HG03103 (cell line): Measurements from ENCODE around the gene RPS6KA5.
"Not testable (repeated sequence)": the region's sequence is repeated elsewhere in the genome, so short reads cannot be mapped to it uniquely, and the experiment has no call there.

Source experiments
- ATAC-seq: cut with Tn5 transposase; IDR thresholded peaks from one replicate; pipeline ENCODE4 v1.9.1; 2021; ENCODE audit warnings: low read depth; ENCODE audit not compliant: unreplicated experiment

RPS6KA5 gene

GRCh38 chr14:90890322-90891020 lies 170.0 kb downstream of the RPS6KA5 start:
- no peak for ATAC-seq

GRCh38 chr14:90886297-90886815 lies 174.1 kb downstream of the RPS6KA5 start:
- ATAC-seq = no peak

GRCh38 chr14:90883782-90884181 lies 176.7 kb downstream of the RPS6KA5 start:
- ATAC-seq = no peak

GRCh38 chr14:90883197-90883596 lies 177.2 kb downstream of the RPS6KA5 start:
- ATAC-seq = no peak

DNA sequence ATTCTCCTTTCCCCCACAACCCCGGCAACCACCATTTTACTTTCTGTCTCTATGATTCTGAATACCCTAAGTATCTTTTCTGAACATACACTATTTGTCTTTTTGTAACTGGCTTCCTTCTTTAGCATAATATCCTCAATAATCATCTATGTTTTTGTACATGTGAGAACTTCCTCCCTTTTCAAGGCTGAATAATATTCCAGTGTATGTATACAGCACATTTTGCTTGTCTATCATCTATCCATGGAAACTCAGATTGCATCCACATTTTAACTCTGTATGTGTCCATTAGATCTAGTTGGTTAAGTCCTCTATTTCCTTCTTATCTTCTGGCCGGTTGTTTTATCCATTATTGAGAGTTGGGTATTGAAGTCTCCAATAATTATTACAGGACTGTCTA lies 180.2 kb downstream of the RPS6KA5 start:
- ATAC-seq = no peak

DNA sequence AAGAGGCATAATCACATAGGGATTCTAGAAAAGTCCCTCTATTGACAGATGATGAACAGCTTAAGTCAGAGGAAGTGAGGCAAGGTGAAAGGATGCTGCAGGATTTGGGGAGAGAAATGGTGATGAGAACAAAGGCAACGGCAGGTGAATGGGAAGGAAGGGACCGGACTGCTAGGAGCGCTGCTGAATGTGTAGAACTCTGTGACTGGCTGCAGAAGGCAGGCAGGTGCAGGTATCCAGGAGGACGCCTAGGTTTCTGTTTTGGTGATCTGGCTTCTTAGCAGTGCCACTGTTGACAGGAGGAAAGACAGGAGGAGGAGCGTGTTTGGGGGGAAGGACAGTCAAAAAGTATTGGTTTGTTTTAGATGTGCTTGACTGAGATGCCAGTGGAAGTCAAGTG lies 185.8 kb downstream of the RPS6KA5 start:
- no peak for ATAC-seq

DNA sequence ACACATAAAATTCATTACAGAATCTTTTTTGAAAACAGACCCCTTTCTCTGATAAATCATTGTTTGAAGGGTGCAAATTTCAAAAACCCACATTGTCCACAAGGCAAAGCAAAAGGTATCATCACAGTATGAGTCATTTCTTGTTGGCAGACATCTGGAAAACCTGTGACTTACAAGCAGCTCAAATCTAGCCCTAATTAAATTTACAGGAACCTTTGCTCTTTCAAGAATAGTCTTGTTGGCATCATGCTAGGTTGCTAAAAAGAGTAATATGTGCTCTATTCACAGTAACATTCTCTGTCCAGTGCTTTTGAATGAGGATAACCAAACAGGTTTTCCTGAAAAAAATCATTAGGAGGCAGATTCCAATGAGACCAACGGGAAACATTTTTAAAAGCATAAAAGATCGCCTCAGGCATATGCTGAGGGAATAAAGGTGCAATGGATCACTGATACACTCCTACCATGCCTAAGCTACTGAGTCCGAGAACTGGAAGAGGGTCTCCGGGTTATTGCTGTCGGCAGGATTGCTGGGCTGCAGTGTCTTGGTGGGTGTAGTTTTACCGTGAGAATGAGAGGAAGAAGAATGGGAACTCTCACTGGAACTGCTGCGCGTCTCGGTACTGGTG lies 188.7 kb downstream of the RPS6KA5 start:
- no peak for ATAC-seq

GRCh38 chr14:90870950-90871604 lies 189.4 kb downstream of the RPS6KA5 start:
- ATAC-seq = no peak

DNA sequence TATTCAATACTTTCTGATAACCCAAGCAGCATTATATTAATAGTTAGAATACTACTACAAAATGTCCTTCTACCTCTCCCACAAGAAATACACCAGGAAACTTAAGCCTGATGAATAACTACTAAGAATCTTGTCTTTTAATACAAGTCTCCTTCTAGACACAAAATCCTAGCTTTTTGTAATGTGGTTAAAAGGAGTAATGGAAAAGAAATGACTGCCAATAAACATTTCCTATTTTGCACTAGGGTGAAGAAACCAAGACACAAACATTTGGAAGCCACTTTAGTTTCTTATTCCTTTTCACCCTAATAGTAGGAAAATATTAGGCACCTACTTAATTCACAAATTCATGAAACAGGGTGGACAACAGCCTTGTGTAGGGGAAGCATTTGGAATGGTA lies 192.9 kb downstream of the RPS6KA5 start:
- ATAC-seq = no peak

GRCh38 chr14:90866833-90867232 lies 193.6 kb downstream of the RPS6KA5 start:
- ATAC-seq = no peak

GRCh38 chr14:90864741-90865140 lies 195.7 kb downstream of the RPS6KA5 start:
- ATAC-seq = no peak

- ATAC-seq = no peak
Observed at GRCh38 chr14:90858511-90858910, 201.9 kb downstream of the RPS6KA5 start.

DNA sequence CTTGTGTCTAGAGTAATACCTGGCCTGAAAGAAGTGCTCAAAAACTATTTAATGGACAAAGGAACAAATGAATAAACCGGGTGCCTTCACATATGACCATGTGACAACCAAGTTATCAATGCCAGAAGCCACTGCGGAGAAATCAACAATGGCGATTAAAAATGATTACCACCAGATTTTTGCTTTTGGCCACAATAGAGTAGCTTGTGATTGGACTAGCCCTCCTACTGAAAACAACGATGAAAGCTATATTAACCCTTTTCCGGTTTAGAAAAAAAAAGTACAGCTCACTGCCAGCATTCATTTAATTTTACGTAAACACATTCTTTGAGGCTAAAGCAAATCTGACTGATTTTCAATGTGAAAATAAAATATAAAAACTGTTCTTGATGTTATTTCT lies 202.6 kb downstream of the RPS6KA5 start:
- no peak for ATAC-seq

- not testable (repeated sequence) for ATAC-seq
Observed at GRCh38 chr14:90856115-90856514, 204.3 kb downstream of the RPS6KA5 start.

DNA sequence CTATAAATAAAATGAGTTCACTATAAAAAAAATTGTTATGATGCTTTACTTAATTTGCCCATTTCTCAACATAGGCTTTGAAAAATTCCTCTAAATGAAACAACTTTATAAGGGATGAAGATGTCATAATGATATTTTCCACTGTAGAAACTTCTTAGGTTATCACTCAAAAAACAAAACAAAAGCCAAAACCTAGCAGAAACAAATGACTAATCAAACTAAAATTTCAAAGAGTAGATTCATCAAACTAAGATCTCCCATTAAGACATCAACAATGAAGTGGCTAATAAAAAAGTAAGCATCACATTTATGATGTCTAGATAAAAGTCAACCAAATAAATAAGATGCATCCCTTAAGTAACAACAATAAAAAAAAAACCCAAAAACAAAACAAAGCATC lies 207.3 kb downstream of the RPS6KA5 start:
- no peak for ATAC-seq

GRCh38 chr14:90851327-90852036 lies 209.0 kb downstream of the RPS6KA5 start:
- no peak for ATAC-seq

DNA sequence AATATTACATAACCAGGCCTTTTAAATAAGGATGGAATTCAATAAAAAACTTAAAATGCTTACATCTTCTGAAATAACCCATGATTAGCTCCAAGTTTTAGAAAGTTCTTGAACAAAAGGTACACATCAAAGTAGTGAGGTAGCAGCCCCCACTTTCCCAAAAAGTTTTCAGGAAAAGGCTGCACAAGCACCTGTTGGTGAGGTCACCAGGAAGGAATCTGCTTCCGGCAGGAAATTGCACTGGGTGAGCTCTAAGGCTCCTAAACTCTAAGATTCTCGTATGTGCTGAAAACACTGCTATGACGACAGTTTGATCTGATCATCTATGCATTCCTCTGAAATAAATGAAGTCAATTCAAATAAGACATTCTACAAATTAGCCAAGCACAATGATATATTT lies 210.0 kb downstream of the RPS6KA5 start:
- ATAC-seq = no peak

- ATAC-seq = no peak
Observed at GRCh38 chr14:90849787-90850444, 210.5 kb downstream of the RPS6KA5 start.

- no peak for ATAC-seq
Observed at GRCh38 chr14:90848944-90849731, 211.3 kb downstream of the RPS6KA5 start.

DNA sequence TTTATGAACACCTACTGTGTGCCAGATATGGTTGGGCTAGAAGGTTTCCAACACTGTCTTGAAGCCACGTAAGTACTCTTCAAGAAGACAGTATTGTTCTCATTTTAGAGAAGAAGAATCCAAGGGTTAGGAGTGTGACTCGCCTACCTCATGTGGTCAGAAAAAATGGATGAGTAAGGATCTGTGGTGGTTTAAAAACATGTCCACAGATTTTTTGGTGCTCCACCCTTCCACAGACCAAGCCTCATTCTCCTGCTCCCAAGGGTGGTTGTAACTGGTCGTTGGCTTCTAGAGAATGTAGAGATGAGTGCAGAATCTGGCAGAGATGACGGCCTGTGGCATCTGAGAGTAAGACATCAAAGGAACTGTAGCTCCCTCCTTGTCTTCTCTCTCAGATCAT lies 213.9 kb downstream of the RPS6KA5 start:
- ATAC-seq = no peak
